PFSK-1 (cell line): Measurements from ENCODE around the gene PTPRM.

Source experiments
- SIN3A ChIP-seq: IDR thresholded peaks from 2 replicates; pipeline ENCODE4 v1.6.1; 2012; ENCODE audit warnings: mild to moderate bottlenecking, low read length, moderate library complexity, borderline replicate concordance; ENCODE audit not compliant: insufficient read depth
- TAF1 ChIP-seq: IDR thresholded peaks from 2 replicates; pipeline ENCODE4 v1.6.1; 2012; ENCODE audit warnings: low read length, control low read depth, borderline replicate concordance; ENCODE audit not compliant: insufficient read depth

DNA sequence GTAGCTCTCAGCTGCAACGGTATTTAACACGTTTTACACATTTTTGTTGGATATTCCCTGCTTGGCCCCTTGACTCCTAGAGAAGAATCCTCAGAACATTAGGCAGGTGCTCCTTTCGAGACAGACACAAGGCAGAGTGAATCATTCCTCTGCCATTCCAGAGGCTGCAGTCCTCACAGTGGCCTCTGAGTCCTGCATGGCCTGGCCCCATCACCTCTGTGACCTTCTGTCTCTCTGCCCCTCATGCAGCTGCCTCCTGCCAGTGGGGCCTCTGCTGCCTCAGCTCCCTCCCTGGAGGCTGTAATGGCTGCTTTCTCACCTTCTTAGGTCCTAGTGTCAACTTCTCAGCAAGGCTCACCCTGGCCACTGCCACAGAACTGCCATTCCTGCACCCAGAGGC lies 101.3 kb downstream of the PTPRM start:
- no peak for TF ChIP-seq TAF1
- TF ChIP-seq SIN3A, result no peak
